Ramos (cell line): ENCODE data around the gene WAC.
"Not testable (repeated sequence)": the region's sequence is repeated elsewhere in the genome, so short reads cannot be mapped to it uniquely, and the experiment has no call there.

ENCODE experiments used
- in situ Hi-C: fragments of 300-500 bp; cut with MboI; formaldehyde crosslinking; loops from one replicate; pipeline ENCODE4 v1.14.3; 2022; ENCODE audit warnings: low sequenced_read_pairs; ENCODE audit not compliant: unreplicated experiment

The WAC gene

GRCh38 chr10:28604567-28605536 is 71.9 kb downstream of the WAC start:
- in situ Hi-C loops = no loop called here

GRCh38 chr10:28606568-28606967 is 73.7 kb downstream of the WAC start:
- in situ Hi-C loops = no loop called here

- in situ Hi-C loops = not testable (repeated sequence)
These were observed 76.7 kb downstream of the WAC start for GRCh38 chr10:28609636-28610035.

- in situ Hi-C loops = no loop called here
These were observed 80.0 kb downstream of the WAC start for GRCh38 chr10:28612877-28613276.

GRCh38 chr10:28616514-28616913 is 83.6 kb downstream of the WAC start:
- in situ Hi-C loops = no loop called here

- in situ Hi-C loops = no loop called here
These were observed 86.5 kb downstream of the WAC start for GRCh38 chr10:28619455-28619854.

GRCh38 chr10:28620251-28620650 is 87.3 kb downstream of the WAC start:
- in situ Hi-C loops = no loop called here

- in situ Hi-C loops = no loop called here
These were observed 90.6 kb downstream of the WAC start for GRCh38 chr10:28623483-28623882.

- in situ Hi-C loops = no loop called here
These were observed 91.4 kb downstream of the WAC start for GRCh38 chr10:28624351-28624750.

GRCh38 chr10:28627102-28627501 is 94.2 kb downstream of the WAC start:
- in situ Hi-C loops = loop anchor here (25.0 kb wide), 1 partner anchor 685 kb away; no protein-coding TSS in a partner anchor

- in situ Hi-C loops = loop anchor here (25.0 kb wide), 1 partner anchor 684 kb away; no protein-coding TSS in a partner anchor
These were observed 95.4 kb downstream of the WAC start for GRCh38 chr10:28628184-28628893.

GRCh38 chr10:28631896-28632583 is 99.1 kb downstream of the WAC start:
- in situ Hi-C loops = loop anchor here (25.0 kb wide), 1 partner anchor 680 kb away; no protein-coding TSS in a partner anchor

GRCh38 chr10:28632584-28632945 is 99.6 kb downstream of the WAC start:
- in situ Hi-C loops = loop anchor here (25.0 kb wide), 1 partner anchor 680 kb away; no protein-coding TSS in a partner anchor

- in situ Hi-C loops = loop anchor here (25.0 kb wide), 1 partner anchor 679 kb away; no protein-coding TSS in a partner anchor
These were observed 100.8 kb downstream of the WAC start for GRCh38 chr10:28633750-28634149.

- in situ Hi-C loops = loop anchor here (25.0 kb wide), 1 partner anchor 675 kb away; no protein-coding TSS in a partner anchor
These were observed 104.4 kb downstream of the WAC start for GRCh38 chr10:28637346-28637745.

- in situ Hi-C loops = loop anchor here (25.0 kb wide), 1 partner anchor 674 kb away; no protein-coding TSS in a partner anchor
These were observed 105.5 kb downstream of the WAC start for GRCh38 chr10:28638392-28638791.

GRCh38 chr10:28640551-28640950 is 107.6 kb downstream of the WAC start:
- in situ Hi-C loops = loop anchor here (25.0 kb wide), 1 partner anchor 672 kb away; no protein-coding TSS in a partner anchor

- in situ Hi-C loops = loop anchor here (25.0 kb wide), 1 partner anchor 668 kb away; no protein-coding TSS in a partner anchor
These were observed 111.7 kb downstream of the WAC start for GRCh38 chr10:28644647-28645046.

- in situ Hi-C loops = no loop called here
These were observed 119.2 kb downstream of the WAC start for GRCh38 chr10:28652106-28652505.

- in situ Hi-C loops = no loop called here
These were observed 119.8 kb downstream of the WAC start for GRCh38 chr10:28652703-28653102.
